ENCODE measurements around the gene AP2B1.

- TF ChIP-seq POLR2A (IDR thresholded peaks at IDR 0.05) (no peak), CTCF (IDR thresholded peaks at IDR 0.05) (no peak), POLR2AphosphoS5 (IDR thresholded peaks at IDR 0.05) (no peak), EP300 (IDR thresholded peaks at IDR 0.05) (no peak)
Observed at GRCh38 chr17:35543856-35544255, 43.3 kb upstream of the AP2B1 start.
